ENCODE results near the gene NELFA.
"Not testable (repeated sequence)": the region's sequence is repeated elsewhere in the genome, so short reads cannot be mapped to it uniquely, and the experiment has no call there.

NELFA gene

DNA sequence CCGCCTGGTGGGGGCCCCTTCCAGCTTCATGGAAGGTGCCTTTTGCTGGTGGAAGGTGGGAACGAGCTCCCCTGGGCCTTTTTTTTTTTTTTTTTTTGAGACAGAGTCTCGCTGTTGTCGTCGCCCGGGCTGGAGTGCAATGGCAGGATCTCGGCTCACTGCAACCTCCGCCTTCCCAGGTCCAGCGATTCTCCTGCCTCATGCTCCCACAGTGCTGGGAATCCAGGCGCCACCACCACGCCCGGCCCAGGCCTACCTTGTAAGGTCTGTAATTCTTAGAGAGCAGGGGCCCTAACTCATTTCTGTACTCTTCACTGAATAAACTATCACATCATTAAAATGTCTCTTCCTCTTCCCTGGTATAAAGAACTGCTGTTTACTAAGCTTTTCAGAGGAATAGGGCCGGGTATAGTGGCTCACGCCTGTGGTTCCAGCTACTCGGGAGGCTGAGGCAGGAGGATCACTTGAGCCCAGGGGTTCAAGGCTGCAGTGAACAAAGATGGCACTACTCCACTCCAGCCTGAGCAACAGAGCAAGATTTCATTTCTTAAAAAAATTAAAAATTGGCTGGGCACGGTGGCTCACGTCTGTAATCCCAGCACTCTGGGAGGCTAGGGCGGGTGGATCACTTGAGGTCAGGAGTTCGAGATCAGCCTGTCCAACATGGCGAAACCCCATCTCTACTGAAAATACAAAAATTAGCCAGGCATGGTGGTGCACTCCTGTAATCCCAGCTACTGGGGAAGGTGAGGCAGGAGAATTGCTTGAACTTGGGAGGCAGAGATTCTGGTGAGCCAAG, 14.9 kb downstream of the NELFA start:
- not testable (repeated sequence) for DNase-seq

- DNase-seq = no peak
Observed at GRCh38 chr4:1993169-1993516, 15.6 kb downstream of the NELFA start.

- no peak for DNase-seq
Observed at GRCh38 chr4:1992468-1993168, 16.2 kb downstream of the NELFA start.

- no peak for DNase-seq
Observed at GRCh38 chr4:1991596-1992434, 17.0 kb downstream of the NELFA start.

- DNase-seq = no peak
Observed at GRCh38 chr4:1991087-1991486, 17.7 kb downstream of the NELFA start.

GRCh38 chr4:1990676-1991075, 18.1 kb downstream of the NELFA start:
- DNase-seq = no peak

GRCh38 chr4:1990348-1990645, 18.5 kb downstream of the NELFA start:
- no peak for DNase-seq

- DNase-seq = no peak
Observed at GRCh38 chr4:1989533-1990347, 19.0 kb downstream of the NELFA start.

- no peak for DNase-seq
Observed at GRCh38 chr4:1988327-1988724, 20.4 kb downstream of the NELFA start.

DNA sequence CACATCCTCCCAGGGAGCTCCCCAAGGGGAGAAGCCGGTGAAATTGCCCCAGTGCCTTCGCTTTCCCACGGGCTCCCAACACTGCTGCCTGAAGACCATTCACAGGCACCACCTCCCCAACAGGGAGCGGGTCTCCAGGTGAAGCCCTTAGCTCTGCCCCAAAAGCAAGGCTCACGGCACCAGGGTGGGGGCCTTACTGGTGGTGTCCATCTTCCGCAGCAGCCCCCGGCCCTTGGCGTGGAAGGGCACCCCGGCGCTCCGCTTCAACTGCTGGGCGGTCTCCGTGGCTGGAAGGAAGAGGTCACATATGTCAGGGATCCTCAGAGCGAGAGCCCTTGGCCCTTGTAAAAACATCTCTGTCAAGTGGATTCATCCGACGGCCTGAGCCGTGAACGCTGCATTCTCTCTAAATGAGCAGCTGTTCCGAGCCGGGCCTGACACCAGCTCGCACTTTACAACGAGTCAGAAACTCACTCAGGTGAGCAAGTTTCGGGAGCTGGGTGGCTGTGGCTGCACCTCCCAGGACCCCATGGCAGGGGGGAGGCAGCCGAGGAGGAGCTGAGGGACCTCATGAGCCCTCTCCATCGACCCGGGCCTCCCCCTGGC, 20.9 kb downstream of the NELFA start:
- DNase-seq = no peak

DNA sequence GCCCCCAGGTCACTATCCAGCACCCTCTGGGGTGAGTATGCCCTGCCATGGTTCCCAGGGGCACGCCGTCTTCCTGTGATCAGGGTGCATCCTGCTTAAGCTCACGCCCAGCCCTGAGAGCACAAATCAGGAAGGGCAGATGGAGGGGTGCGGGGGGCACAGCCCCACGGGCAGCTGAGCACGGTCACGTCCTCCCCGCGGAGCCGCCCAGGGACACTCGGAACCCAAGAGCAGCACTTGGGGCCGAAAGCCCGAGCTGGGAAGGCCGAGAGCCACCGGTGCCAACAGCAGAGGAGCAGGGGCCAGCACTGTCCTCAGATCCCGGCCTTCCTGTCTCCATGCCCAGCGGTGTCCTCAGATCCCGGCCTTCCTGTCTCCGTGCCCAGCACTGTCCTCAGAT, 21.5 kb downstream of the NELFA start:
- no peak for DNase-seq

DNA sequence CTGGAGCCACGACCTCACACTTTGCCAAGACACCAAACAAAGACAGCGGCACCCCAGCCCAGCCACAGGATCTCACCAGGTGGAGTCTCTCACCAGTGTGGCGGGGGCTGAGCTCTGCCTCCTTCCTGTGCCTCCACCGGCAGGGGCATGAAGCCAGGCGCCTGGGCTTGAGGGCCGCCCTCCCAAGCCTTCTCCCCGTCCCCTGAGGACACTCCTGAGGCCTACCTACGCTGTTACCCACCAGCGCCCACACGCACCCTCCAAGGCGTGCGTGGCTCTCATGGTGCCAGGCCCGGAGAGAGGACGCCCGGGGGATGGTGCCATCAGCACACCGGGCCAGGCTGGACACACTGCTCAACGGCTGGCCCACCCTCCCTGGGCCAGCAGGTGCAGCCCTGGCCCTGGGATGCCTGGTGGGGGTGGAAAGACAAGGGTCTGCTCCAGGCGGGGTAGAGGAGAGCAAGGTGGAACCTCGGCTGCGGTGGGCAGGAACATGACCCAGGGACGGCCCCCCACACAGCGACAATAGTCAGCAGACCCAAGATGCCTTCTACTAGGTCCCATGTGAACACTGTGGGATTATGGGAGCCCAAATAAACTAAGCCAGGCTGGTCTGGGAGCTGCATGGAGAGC, 22.1 kb downstream of the NELFA start:
- DNase-seq = no peak

DNA sequence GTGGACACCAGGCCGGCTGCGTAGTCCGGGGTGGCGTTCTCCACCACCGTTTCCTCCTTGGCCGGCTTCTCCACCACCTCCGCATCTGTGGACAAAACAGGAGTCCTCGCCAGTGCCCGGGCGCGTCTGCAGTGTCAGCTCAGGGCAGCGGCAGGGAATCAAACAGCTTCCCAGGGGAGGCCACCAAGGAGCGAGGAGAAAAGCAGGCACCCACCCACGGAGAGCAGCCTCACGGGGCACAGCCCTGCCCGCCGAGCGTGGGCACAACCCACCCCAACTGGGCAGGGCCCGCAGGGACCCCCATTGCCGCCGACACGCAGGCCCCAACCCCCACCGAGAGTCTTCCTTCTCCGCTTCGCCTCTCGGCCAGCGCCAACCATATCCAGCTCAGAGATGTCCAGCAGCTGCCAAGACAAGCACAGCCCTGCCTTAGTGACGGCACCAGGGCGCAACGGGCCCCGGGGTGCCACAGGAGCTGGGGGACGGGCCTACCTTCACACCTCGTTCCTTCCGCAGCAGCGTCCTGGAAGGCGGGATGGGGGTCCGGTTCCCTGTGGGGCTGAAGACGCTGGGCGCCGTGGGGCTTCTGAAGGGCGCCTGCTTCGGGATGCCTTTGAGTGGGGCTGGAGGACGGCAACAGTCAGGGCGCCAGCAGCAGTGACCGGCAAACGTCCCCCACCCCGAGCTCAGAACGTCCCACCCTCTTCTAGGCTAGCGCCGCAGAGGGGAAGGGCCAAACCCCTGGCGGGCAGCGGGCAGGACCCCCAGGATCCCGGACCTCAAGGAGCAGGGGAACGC, 22.8 kb downstream of the NELFA start:
- no peak for DNase-seq

DNA sequence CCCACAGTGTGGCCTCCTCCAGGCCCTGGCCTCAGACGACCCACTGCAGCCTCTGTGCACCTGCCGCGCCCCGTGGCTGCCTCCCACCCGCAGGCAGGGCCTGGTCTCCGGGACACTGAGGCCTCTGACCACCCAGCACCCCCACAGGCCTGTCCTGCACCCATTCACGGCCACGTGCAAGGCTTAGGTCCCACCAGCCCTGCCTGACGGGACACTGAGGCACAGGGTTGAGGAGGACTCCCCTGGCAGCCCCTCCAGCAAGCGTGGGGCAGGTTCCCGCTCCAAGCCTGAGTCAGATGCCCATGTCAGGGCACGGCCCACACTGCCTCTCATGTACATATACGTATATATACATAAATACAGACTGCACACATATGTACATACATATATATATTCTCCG, 23.5 kb downstream of the NELFA start:
- no peak for DNase-seq

- no peak for DNase-seq
Observed at GRCh38 chr4:1984406-1985191, 24.2 kb downstream of the NELFA start.

DNA sequence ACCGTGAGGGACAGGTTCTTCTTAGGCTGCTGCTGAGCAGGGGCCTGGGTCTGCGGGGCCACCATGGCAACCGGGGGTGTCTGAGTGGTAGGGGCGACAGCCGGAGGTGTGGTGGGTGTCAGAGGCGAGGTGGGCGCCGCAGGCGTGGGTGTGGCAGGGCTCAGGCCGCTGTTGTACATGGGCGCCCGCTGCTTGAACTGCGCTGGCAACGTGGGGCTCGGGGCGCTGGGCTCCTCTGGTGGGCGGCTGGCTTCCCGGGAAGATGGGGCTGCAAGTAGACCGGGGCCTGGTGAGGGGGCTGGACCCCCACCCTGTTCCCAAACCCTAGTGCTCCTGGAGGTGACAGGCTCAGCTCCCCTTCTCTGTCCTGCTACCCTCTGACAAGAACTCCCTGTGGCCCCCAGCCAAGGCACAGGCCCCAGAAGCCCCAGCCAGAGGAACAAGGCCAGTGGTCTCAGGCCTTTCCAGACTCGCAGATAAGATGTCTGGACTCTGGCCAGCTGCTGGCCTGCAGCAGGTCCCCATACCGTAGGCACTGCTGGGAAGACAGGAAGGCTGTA, 24.8 kb downstream of the NELFA start:
- no peak for DNase-seq

GRCh38 chr4:1983053-1983845, 25.5 kb downstream of the NELFA start:
- DNase-seq = no peak

DNA sequence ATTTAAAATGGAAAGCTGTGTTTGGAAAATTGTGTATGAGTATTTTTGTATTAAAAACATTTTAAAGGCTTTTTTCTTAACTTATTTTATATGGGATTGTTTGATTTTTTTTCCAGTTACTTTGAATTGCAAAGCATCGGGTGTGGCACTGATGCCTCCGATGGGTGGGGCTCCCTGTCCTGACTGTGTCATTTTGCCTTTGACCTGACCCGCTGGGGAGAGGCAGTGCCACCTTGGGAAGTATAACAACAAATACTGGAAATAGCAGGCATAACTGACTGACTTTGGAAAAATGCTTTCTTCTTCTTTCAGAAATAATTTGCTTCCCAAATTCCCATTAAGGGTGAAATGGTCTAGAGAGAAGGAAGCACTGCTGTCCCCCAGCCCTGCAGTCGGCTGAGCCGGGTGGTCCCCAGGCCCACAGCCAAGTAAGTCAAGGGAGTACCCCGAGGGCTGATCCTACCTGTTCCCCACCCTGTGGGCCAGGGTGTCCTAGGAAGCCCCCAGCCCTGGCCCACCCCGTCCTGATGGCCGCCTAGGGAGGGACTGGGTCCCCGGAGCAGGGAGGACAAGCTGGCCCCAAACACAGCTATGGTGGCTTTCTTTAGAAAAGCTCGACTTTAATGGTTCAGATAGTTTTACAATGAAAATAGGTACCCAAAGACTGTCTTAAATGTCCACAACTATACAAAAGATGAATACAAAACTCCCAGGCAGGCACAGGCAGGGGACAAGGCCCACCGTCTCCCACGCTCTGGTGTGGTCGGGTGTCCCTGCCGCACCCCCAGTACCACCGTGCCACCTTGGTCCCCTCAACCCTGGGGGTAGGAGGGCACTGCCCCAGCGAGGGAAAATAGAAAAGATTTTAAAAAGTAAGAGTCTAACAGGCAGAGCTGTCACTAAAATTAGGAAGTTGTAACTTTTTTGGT, 26.4 kb downstream of the NELFA start:
- DNase-seq = no peak
